NCI-H2029 (cell line): ENCODE results near the gene C5orf46.
A peak's percentile ranks its signal among the peaks of the same experiment; 100 is the strongest.

Source experiments
- DNase-seq: peaks from one replicate; lab custom pipeline; 2025; lab: John Stamatoyannopoulos, UW

Gene C5orf46

DNA sequence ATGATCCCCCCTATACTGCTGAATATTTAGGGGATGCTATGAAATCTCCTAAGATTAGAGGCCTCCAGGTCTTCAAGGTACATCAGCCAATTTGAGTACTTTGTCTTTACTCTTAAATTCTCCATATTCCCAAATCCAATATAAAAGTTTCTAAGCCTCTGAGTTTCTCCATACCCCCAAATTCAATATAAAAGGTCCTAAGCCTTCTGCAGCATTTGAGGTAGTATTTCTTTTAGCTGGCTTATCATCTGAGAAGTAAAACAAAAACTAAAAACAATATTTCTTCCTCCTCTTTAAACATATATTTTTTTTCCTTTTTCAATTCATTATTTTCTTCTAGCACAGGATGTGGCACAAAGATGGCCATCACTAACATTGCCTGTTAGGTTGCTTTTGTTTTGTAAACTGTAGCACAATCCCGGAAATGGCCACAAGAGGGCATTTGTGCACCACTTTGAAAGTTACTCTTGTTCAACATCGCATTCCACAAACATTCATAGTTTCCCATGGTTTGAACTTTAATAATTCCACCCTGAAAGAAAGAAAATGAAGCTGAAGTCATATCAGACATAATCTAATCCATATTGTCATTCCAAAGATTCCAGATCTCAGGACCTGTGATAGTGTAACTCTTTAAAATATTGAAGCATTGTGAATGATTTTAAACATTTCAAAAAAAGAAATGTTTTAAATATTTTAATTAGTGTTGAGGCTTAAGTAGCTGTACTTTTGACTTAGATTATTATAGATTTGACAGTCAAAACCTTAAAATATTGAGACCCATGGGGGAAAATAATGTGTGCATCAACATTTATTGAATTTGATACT is 48.8 kb downstream of the C5orf46 start:
- DNase-seq, result peak; percentile 24

- no peak for DNase-seq
Measured at GRCh38 chr5:147856801-147857200, 49.5 kb downstream of the C5orf46 start.

DNA sequence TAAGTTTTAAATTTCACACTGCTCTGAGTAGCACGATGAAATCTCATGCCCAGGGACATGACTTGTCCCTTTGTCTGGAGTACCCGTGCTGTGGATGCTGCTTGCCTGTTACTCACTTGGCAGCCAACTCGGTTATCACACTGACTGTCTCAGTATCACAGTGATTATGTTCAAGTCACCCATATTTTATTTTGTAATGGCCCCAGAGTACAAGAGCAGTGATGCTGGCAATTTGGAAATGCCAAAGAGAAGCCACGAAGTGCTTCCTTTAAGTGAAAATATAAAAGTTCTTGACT is 50.6 kb downstream of the C5orf46 start:
- DNase-seq, result no peak

- DNase-seq, result no peak
Measured at GRCh38 chr5:147854894-147855773, 51.2 kb downstream of the C5orf46 start.

GRCh38 chr5:147854331-147854730 is 52.0 kb downstream of the C5orf46 start:
- no peak for DNase-seq

GRCh38 chr5:147853372-147853987 is 52.9 kb downstream of the C5orf46 start:
- DNase-seq, result no peak

DNA sequence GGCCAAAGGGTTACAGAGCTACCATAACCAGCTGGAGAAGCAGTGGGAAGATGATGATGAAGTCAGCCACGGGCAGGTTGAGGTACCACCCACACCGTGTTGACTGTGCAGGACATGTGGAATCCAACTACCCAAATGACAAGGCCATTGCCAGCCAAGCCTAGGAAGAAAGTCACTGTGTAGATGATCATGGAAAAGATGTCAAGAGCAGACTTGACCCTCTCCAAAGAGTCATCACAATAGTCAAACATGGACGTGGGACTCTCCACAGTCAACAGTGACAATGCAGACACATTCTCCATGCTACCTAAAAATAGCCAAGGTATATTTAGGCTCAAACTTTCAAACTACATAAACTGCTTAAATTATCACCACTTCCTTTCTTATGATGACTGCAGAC is 54.0 kb downstream of the C5orf46 start:
- no peak for DNase-seq

- no peak for DNase-seq
Measured at GRCh38 chr5:147851578-147851977, 54.8 kb downstream of the C5orf46 start.

DNA sequence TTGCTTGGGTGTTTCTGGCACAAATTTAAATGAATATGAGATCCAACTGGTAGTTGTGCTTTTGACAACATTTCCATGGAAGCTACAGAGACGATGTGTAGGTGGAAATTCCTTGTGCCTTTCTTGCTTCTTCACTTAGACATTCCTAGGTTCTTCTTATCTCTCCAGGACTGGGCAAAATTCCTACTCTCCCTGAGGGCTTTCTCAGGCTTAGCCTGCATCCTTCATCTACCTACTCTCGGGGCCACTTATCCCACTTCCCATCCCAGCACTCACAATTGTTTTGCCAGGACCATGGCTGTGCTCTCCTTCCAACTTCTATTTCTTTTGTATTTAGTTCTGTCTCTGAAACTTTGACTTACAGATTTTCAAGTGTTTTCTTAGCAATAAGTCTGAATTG is 57.1 kb downstream of the C5orf46 start:
- DNase-seq, result no peak

DNA sequence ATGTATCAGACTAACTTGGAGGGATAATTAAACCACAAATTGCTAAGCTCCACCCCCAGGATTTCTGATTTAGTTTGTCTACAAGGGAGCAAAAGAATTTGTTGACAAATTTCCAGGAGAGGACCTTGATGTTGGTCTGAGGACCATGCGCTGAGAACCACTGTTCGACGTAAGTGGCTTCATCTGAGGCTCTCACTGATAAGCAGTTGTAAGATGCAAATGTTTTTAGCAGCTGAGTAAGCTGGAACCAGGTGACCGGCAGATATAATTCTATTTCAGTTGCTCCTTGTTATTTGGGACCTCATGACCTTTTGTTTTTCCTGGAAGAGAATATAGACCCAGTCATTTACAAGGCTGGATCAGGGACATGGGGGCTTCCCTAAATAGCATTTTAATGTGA is 60.7 kb downstream of the C5orf46 start:
- no peak for DNase-seq

DNA sequence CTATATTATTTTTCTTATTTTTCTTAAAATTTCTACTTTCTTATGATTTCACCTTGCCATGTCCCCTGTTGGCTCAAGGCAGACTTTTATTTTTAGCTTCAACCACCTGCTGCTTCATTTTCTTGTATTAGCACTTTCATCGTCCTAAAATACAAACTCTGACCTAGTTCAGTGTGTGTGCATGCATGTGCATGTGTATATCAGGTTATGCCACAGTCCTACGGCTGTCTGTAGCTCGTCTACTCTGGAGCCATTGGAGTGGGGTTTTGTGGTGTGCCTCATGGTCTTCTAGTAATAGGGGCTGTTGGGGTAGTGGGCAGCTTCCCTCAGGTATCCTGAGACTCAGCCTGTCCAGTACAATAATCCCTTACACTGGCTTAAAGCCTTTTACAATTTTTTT is 61.5 kb downstream of the C5orf46 start:
- DNase-seq, result no peak

DNA sequence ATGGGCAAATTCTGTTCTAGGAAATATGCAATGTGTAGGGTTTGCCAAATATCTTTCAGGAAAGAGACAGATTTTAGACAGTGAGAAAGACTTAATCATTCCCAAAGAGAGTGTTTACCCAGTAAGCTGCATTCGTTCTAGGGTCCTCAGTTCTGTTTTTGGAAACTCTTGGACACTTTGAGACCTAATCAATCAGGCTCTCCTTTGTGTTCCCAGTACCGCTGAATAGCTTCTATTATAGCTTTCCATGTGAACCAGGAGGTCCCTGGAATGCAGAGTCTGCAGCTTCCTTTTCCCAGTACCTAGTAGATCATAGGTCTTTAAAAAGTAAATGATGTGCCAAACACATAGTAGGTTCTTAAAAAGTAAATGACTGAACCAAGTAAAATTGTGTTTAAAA is 63.5 kb downstream of the C5orf46 start:
- no peak for DNase-seq
